ENCODE data around the gene TUBGCP2. TPM values are rescaled to one million over a fixed set of nuclear protein-coding genes. Genes with fewer than 3 reads are reported as not detected.
"Not testable (repeated sequence)": the region's sequence is repeated elsewhere in the genome, so short reads cannot be mapped to it uniquely, and the experiment has no call there.

The TUBGCP2 gene
- polyA plus RNA-seq, 3 donors = 59.2 to 79.8 (median 61.1) TPM

DNA sequence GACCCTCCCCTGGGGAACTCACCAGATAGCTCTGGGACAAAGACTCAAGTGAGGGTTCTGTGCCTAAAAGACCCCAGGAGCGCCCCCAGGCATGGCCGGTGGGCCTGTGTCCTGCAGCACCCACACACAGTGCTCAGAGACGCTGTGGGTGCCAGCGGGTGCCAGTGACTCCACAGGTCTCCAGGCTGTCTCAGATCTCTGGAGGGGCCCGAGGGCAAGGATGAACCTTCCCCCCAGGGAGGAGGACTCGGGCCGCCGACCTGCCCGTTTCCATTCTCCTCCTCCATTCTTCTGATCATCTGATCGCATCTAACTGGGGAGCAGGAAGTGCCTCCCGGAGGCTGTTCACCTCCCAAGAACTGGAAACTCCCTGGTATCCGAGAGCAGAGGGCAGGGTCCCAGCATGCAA lies 33.0 kb downstream of the TUBGCP2 start:
- no peak for DNase-seq (ENCODE audit: extremely low read depth in 1 of 11, low read depth in 9 of 11, low spot score in 4 of 11)

DNA sequence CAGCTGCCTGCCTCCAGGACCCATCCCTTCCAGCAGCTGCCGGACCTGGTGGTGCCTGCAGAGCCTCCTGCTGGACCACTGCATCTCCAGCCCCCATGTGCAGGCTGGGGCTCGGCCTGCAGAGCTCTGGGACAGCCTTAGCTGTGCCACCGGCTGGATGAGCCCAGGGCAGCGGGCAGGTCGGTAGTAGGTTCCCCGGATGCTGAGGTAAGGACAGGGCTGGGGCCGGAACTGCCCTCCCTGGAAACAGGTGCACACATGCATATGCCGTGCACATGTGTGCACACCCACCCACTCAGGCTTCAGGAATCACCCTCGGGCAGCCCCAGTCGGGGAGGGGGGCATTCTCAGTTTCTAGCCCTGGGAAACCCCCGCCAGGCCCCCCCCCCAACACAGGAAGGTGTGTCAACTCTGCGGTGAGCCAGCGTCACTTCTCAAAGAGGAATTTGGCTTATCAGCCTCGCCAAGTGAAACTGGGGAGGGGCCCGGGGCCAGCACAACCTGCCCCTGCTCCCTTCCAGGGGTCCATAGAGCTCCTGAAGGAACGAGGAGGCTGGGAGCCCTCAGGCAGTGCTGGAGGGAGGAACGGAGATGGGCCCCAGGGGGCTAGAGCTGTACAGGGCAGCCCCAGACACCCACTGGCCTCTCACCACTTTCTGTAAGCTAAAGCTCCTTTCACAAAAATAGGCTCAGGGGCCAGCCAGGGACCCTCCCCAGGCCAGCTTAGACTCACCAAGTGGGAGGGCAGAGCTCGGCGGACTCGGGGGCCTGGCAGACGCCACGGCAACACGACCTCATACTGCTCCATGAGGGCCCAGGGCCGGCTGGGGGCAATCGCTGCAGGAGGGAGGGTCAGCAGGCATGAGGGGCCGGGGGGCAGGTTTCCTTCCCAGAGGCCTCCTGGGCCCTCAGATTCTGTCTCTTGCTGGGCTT lies 33.7 kb downstream of the TUBGCP2 start:
- no peak for DNase-seq (ENCODE audit: extremely low read depth in 1 of 11, low read depth in 9 of 11, low spot score in 4 of 11)

DNA sequence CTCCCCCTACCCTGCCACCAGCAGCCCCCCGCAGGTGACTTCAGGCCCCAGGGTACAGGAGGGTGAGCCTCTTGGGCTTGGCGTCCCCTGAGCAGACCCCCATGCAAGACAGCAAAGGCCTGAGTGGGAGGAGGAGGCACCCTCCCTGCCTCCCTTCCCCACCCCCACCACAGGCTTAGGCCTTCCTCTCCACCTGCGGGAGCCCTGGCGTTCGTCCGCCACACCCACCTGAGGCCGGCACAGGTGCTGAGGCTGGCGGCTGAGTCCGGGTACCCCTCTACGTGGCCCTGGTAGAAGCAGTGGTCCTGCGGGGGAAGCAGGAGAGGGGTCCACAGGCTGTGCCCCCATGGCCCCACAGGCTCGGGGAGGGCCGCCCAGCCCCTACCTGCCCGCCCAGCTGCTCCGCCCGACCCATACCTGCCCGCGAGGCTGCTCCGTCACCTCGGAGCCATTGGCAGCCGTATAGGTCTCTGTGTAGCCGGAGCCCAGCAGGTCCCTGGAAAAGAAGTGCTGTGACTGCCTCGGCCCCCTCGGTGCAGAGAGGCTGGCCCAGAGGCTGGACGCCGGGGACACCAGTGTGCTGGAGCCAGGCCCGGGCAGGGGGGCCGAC lies 35.0 kb downstream of the TUBGCP2 start:
- no peak for DNase-seq (ENCODE audit: extremely low read depth in 1 of 11, low read depth in 9 of 11, low spot score in 4 of 11)

DNA sequence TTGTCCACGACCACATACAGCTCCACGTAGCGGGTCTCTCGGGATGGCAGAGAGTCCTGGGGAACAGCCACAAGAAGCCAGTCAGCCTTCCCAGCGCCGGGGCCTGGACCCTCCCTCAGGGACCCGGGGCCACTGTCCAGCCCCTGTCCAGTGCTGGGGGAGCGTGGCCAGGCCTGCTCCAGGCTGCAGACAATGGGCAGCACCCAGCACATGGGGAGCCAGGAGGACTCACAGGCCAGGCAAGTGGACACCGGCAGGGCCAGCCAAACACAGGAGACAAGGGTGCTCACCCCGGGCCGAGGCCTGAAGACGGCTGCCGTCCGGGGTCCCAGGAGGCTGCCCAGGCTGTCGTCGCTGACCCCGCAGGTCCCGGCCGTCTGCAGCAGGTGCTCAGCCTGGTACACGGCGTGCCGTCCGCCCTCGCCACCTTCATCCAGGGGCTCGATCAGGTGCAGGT lies 35.7 kb downstream of the TUBGCP2 start:
- DNase-seq (ENCODE audit: extremely low read depth in 1 of 11, low read depth in 9 of 11, low spot score in 4 of 11) = no peak

DNA sequence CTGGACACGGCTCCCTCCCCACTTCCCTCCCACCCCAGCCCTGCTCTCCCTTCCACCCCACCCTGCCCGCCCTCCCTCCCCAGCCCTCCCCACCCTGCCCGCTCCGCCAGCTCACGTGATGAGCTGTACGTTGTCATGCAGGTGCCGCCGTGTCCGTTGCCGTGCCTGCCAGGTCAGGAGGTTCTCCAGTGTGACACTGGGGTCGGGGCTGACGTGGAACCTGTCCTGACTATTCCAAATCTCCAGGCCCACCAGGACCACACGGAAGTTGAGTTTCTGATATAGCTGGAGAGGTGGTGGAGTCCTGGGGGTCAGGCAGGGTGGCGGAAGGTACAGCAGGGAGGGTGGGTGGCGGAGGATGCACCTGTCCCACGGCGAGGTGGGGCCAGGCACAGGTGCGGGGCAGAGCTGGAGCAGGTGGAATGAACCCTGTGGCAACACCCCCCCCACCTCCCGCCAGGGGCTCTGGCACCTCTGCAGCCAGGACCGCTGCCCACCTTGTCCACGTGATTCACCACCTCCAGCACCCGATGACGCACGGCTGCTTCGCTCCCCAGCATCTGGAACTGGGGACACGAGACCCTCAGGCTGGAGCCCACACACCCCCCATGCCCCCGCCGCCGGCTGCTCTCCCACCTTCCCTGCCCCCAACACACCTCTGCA lies 36.2 kb downstream of the TUBGCP2 start:
- no peak for DNase-seq (ENCODE audit: extremely low read depth in 1 of 11, low read depth in 9 of 11, low spot score in 4 of 11)

DNA sequence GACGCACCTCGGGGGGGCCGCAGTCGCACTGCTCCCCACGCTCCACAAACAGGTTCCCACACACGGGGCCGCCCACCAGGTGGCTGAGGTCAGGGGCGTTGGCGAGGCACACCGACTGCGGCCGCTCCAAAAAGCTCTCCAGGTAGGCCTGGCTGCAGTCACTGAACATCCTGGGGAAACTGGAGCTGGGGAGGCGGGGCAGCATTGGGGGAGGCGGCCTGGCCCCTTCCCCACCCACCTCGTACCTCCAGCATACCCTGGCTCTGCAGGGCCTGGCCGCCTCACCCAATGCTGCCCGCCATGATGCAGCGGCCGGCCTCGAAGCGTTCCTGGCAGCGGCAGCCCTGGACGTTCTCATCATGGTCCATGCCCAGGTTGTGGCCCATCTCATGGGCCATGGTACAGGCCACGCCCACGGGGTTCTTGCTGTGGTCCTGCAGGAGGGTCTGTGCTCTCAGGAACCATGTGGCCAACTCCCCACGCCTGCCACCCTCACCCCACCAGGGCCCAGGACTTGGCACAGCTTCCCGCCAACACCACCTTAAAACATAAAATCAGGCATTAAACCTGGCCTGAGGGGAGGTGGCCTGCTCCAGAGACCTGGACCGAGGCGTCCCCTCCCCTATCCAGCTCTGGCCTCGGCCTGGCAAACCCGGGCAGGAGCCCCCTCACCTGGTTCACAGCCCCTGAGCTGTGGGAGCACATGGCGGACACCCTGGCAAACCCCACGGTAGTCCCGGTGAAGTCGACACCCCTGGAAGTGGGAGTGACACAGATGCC lies 37.0 kb downstream of the TUBGCP2 start:
- DNase-seq (ENCODE audit: extremely low read depth in 1 of 11, low read depth in 9 of 11, low spot score in 4 of 11) = no peak

DNA sequence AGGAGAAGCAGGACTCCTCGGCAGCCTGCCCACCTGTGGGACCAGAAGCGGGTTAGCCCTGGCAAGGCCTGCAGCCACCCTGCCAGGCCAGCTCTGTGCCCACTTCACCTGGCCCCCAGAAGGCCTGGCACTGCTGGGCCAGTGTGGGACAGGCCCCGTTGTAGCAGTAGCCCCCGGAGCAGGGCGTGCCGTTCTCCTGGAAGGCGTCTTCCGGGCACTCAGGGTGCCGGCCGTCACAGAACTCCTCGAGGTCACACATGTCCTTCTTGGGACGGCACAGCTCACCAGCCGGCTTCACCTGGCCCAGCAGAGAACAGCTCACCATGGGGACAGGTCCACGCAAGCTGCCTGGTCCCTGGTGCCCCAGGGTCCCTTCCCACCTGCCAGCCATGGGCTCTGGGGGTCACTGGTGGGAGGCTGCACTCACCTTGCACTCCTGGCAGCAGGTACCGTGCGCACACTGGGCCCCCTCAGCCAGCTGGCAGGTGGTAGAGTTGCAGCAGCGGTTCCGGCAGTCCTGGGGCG lies 37.8 kb downstream of the TUBGCP2 start:
- DNase-seq (ENCODE audit: extremely low read depth in 1 of 11, low read depth in 9 of 11, low spot score in 4 of 11) = no peak

DNA sequence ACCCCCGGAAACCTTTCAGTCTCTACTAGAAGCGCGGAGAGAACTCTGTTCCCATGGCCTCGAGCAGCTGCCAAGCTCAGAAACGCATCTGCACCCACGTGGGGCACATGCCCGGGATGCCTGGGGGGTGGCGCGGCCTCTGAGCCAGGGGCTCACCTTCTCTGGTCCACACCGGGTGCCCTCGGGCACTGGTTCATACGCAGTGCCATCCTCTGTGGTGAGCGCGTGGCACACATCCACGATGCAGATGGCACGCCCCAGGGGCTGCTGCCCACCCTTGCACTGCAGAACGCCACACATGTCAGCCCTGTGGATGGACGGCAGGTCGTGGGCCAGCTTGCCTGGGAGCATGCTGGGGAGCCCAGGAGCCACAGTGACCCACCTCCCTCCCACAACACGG lies 38.5 kb downstream of the TUBGCP2 start:
- no peak for DNase-seq (ENCODE audit: extremely low read depth in 1 of 11, low read depth in 9 of 11, low spot score in 4 of 11)

DNA sequence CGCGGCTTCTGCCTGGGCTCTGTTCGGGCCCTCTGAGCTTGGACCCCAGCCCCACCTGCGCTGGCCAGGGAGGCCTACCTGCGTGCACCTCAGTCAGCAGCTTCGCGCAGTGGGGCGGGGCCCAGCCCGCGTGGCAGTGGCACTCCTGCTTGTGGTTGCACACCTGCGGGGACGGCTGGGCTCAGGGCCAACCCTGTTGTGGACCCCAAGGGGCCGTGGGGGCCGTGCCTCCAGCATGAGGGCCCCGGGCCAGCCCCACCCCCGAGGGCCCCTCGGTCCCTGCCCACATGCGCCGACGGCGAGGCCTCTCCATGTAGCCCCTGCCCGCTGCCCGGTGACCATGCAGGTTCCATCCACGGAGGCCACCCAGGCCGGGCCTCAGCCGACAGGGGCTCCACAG lies 39.3 kb downstream of the TUBGCP2 start:
- no peak for DNase-seq (ENCODE audit: extremely low read depth in 1 of 11, low read depth in 9 of 11, low spot score in 4 of 11)

DNA sequence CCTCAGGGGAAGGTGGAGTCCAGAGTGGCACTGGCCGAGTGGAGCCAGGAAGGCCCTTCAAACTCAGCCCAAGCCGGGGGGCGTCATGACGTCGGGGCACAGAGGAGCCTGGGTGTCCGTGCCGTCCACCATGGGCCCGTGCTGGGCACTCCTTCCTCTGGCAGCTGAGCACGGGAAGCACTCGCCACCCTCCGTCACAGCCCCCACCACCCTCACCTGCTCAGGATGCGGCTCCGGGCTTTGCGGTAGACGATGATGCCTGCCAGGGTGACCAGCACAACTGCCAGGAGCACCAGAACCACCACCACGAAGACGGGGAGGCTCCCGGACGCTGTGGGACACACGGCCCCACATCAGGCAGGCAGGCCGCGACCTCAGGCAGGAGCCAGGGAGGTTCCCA lies 40.1 kb downstream of the TUBGCP2 start:
- no peak for DNase-seq (ENCODE audit: extremely low read depth in 1 of 11, low read depth in 9 of 11, low spot score in 4 of 11)

DNA sequence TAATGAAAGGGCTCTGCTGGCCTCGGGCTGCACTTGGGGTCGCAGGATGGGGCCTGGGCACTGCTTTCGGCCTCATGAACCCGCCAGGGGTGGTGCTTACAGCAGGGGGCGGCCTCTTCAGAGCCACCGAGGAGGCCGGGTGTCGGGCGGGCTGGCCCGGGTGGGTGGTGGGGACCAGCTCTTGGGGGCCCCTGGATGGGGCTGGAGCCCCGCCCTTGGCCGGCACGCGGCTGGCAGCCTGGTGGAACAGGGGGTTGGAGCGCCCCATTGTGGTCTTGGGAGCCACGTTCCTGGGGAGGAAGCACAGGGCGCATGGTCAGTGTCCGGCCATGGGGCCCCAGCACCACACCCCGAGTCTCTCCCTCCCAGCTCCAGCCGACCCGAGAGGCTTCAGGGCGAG lies 40.8 kb downstream of the TUBGCP2 start:
- DNase-seq (ENCODE audit: extremely low read depth in 1 of 11, low read depth in 9 of 11, low spot score in 4 of 11) = no peak

DNA sequence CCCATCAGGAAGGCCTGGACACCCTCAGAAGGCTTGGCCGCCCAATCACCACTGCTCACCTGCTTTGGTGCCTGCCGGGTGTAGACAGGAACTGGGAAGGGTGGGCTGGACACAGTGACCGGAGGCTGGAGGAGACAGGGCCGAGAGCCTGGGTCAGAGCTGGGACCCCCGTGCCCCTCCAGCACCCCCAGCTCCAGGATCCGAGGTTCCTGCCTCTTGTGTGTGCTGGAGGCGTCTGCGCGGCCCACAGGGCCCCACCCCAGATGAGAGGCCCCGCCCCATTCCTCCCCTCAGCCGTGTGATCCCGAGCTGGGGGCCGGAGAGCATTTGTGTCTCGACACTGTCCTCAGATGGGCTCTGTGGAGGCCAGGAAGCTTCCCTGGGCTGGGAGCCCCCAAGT lies 41.4 kb downstream of the TUBGCP2 start:
- no peak for DNase-seq (ENCODE audit: extremely low read depth in 1 of 11, low read depth in 9 of 11, low spot score in 4 of 11)

DNA sequence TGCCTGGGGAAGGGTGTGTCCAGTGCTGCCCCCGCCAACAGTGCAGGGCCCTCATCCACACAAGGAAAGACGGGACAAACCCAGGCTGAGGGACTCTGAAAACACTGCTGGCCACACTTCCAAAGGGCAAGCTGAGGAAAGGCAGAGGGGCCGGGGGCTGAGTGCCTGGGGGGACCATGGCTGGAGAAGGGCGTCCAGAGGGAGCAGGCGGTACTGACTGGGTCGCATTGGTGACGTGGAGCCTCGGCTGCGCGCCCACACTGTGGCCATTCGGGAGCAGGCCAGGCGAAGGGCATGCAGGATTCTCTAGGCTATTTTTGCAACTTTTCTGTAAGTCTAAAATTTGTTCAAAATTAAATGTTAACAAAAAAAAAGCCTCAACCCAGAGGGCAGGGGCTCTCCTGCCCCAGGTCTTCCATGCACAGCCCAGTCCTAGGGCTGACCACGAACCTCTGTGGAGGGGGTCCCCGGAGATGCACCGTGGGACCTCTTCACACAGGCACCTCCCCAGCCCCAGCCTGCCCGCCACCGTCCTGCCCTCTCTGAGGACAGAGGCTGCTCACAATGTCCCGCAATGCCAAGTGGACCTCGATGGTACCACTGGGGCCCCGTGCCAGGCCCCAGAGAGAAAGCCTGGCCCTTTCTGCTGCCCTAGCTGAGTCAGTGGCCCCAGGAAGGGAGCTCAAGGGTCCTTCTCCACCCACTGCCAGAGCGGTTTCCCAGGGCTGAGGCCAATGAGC lies 42.4 kb downstream of the TUBGCP2 start:
- no peak for DNase-seq (ENCODE audit: extremely low read depth in 1 of 11, low read depth in 9 of 11, low spot score in 4 of 11)

DNA sequence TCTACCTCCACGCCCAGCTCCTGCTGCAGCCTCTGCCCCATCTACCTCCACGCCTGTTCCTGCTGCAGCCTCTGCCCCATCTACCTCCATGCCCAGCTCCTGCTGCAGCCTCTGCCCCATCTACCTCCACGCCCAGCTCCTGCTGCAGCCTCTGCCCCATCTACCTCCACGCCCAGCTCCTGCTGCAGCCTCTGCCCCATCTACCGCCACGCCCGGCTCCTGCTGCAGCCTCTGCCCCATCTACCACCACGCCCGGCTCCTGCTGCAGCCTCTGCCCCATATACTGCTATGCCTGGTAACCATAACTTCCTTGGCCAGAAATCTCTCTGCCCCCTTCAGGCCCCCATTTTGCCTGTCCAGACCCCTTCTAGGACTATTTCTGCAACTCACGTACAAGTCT lies 43.6 kb downstream of the TUBGCP2 start:
- DNase-seq (ENCODE audit: extremely low read depth in 1 of 11, low read depth in 9 of 11, low spot score in 4 of 11) = not testable (repeated sequence)

DNA sequence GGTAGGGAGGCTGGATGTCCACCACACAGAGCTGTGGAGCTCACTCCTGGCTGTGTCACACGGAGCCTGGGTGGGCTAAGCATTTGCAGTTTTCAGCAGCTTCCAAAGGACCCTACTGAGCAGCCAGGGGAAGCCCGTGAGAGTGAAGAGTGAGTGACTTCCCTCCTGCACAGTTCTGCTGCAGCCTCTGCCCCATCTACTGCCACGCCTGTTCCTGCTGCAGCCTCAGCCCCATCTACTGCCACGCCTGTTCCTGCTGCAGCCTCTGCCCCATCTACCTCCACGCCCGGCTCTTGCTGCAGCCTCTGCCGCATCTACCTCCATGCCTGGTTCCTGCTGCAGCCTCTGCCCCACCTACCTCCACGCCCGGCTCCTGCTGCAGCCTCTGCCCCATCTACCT lies 44.2 kb downstream of the TUBGCP2 start:
- no peak for DNase-seq (ENCODE audit: extremely low read depth in 1 of 11, low read depth in 9 of 11, low spot score in 4 of 11)

DNA sequence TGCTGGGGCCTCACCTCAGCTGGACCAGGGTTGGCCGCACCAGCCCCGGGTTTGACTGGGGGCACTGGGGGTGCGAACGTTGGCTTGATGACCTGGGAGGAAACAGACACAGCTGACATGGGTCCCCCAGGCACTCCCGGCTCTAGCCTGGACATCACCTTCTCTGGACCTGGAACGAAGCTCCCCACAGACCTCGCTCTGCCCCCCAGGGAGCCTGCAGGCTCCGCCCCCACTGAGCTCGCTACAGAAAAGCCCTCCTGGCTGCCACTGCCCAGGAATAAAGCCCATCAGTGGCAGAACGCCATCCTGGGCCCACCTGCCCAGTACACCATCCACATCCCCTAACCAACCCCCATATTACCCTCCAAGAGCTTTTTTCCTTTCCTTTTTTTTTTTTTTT lies 45.0 kb downstream of the TUBGCP2 start:
- DNase-seq (ENCODE audit: extremely low read depth in 1 of 11, low read depth in 9 of 11, low spot score in 4 of 11) = no peak

DNA sequence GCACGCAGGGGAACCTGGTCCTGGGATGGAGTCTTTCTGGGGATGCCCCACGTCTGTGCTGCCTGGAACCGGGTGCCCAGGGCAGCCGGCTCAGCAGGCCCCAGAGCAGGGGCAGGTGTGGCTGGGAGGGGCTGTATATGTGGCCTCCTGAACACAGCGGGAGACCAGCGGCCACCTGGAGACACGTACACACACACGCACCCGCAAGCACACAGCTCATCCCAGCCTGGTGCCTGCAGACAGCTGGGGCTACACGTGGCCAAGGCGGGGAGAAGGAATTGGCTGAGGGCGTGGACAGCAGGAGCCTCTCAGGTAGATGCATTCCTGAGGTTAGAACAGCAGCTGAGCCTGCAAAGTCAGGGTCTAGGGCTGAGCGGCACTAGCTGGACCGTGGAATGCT lies 46.0 kb downstream of the TUBGCP2 start:
- no peak for DNase-seq (ENCODE audit: extremely low read depth in 1 of 11, low read depth in 9 of 11, low spot score in 4 of 11)

DNA sequence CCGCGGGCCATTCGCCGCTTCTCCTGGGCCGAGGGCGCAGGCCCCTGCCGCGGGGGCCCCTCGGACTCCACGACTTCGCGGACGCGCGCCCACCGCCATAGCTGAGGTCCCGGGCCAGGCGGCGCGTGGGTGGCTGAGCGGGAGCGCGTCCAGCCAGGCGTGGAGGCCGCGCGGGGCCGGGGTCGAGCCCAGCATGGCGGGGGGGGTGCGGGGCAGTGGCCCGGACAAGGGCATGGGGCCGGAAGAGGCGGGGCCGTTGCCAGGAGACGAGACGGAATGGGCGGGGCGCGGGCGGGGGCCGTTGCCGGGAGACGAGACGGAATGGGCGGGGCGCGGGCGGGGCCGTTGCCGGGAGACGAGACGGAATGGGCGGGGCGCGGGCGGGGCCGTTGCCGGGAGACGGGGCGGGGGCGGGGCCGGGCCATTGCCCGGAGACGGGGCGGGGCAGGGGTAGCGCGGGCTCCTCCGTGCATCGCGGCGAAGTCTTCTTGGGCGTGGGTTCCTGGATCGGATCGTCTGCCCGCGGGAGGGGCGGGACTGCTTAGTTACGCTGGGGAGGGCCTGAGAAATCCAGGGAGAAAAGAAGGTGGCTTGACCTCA lies 46.8 kb downstream of the TUBGCP2 start:
- DNase-seq (ENCODE audit: extremely low read depth in 1 of 11, low read depth in 9 of 11, low spot score in 4 of 11) = no peak
